ENCODE data around the gene CPNE6. TPM values are rescaled to one million over a fixed set of nuclear protein-coding genes. Genes with fewer than 3 reads are reported as not detected.

The CPNE6 gene
- total RNA-seq, 1 donor from 2014 or later: not detected

DNA sequence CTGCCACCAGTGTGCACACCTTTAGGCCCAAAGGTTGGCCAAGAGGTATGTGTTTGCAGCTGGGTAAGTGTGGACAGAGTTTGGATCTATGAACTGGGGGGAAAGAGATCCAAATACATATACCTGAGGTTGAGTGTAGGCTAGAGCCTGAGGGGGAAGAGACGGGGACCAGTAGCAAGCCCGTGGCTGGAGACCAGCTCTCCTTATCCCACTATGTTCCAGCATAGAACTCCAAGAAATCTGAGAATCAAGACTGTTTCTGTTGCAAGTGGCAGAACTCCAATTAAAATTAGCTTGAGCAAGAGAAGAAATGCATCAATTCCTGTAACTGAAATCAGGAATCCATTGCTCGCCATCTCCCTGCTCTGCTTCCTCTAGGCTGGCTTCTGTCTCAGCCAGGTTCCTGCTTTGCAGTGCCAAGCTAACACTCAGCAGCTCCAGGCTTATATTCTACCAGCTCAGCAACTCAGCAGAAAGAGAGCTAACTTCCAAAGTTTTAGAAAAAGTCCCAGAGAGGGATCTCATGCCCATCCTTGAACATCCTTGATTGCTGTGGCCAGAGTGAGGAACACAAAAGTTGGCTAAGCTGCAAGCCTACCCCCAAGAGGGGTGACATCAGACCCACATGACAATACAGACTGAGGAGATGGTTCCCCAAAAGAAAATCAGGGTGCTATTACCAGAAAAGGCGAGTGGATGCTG, 21.3 kb downstream of the CPNE6 start:
- Histone ChIP-seq H3K36me3 (peaks cover under 1% of the 10 kb centered on the region), H3K4me3 (no peak overlapping the region), H3K27me3 (no peaks in the 10 kb centered on the region), H3K4me1 (peaks cover 20% of the 10 kb centered on the region), H3K27ac (peak overlapping the region; percentile 97), H3K9me3 (no peaks in the 10 kb centered on the region)
- no peak for ATAC-seq
- TF ChIP-seq, protein P1, sequence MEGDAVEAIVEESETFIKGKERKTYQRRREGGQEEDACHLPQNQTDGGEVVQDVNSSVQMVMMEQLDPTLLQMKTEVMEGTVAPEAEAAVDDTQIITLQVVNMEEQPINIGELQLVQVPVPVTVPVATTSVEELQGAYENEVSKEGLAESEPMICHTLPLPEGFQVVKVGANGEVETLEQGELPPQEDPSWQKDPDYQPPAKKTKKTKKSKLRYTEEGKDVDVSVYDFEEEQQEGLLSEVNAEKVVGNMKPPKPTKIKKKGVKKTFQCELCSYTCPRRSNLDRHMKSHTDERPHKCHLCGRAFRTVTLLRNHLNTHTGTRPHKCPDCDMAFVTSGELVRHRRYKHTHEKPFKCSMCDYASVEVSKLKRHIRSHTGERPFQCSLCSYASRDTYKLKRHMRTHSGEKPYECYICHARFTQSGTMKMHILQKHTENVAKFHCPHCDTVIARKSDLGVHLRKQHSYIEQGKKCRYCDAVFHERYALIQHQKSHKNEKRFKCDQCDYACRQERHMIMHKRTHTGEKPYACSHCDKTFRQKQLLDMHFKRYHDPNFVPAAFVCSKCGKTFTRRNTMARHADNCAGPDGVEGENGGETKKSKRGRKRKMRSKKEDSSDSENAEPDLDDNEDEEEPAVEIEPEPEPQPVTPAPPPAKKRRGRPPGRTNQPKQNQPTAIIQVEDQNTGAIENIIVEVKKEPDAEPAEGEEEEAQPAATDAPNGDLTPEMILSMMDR (IDR thresholded peaks at IDR 0.05): no peak
- DNase-seq: no peak
- intact Hi-C loops (cut with DNase I): no loop called here

DNA sequence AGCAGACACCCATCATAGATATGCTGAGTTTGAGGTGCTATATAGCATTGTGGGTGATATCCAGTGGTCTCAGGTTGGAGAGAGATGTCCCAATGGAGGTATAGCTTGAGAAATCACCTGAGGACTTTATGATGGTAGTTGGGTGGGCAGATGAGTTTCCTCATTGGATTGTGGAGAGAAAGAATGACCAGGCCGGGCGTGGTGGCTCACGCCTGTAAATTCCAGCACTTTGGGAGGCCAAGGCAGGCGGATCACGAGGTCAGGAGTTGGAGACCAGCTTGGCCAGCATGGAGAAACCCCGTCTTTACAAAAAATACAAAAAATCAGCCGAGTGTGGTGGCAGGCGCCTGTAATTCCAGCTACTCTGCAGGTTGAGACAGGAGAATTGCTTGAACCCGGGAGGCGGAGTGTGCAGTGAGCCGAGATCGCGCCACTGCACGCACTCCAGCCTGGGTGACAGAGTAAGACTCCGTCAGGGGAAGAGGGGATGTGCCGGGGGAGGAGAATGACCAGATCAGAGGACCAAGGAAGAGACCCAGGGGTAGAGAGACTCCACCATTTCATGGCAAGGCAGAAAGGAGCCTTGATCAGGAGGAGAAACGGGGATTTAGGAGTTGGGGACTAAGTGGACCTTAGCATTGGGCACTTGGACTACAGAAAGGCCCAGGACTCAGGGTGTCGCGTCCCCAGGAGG, 22.0 kb downstream of the CPNE6 start:
- no peak for ATAC-seq
- H3K36me3 ChIP-seq: peaks cover 7% of the 10 kb centered on the region
- DNase-seq: no peak
- peak overlapping the region; percentile 97 for H3K4me3 ChIP-seq
- TF ChIP-seq, protein P1 (IDR thresholded peaks at IDR 0.05): no peak
- no peaks in the 10 kb centered on the region for H3K27me3 ChIP-seq
- H3K9me3 ChIP-seq: no peaks in the 10 kb centered on the region
- intact Hi-C loops (cut with DNase I): no loop called here
- H3K4me1 ChIP-seq: peaks cover 20% of the 10 kb centered on the region
- peak overlapping the region; percentile 97 for H3K27ac ChIP-seq

DNA sequence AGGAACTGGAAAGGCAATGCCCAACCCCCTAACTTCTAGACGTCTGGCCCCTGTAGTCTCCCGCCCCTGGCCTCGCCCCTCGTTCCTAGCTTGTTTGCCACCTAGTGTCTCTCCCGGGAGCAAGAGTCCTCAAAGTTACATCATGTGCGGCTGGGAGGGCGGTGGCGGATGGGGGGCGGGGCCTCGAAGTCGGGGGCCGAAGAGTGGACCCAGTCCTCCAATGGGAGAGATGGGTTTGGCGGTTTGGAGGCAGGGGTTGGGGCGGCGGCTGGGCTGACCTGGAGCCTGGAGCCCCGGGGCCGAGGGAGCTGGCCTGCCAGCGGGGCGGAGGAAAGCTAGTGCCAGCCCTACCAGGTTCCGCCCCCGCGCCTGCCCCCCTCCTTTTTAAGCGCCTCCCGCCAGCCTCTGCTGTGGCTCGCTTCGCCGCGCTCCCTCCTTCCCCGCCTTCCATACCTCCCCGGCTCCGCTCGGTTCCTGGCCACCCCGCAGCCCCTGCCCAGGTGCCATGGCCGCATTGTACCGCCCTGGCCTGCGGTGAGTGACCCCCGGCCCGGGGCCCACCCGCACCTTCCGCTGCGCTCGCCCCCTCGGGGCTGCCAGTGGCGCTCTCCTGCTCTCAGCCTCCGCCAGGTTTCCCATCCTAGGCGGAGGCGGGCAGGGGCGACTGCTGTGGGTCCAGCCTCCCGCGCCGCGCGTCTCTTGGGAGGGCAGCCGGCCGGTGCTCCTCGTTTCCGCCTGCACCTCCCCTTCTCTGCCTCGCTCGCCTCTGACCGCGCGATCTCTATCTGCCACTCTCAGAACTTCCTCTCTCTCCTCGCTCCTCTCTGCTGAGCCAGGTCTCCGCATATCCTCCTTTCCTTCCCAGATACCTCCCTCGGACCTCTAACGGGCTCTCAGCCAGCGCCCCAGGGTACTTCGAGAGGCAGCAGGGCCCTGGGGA, 22.8 kb downstream of the CPNE6 start, which contains the start of gene PCK2:
TSS of gene PCK2 (plus strand) at position 411 of the 940 bp plus-strand sequence. CDS start at position 506, 95 bp downstream.
- ATAC-seq: peak; percentile 95
- TF ChIP-seq, protein P1 (IDR thresholded peaks at IDR 0.05): no peak
- Histone ChIP-seq H3K4me1 (peaks cover 20% of the 10 kb centered on the region), H3K27me3 (no peaks in the 10 kb centered on the region), H3K9me3 (no peaks in the 10 kb centered on the region), H3K27ac (peak within 1 kb of the TSS; percentile 97), H3K36me3 (peaks cover 14% of the 10 kb centered on the region), H3K4me3 (peak within 1 kb of the TSS; percentile 97)
- peak; percentile 99 for DNase-seq
- intact Hi-C loops (cut with DNase I): no loop called here

DNA sequence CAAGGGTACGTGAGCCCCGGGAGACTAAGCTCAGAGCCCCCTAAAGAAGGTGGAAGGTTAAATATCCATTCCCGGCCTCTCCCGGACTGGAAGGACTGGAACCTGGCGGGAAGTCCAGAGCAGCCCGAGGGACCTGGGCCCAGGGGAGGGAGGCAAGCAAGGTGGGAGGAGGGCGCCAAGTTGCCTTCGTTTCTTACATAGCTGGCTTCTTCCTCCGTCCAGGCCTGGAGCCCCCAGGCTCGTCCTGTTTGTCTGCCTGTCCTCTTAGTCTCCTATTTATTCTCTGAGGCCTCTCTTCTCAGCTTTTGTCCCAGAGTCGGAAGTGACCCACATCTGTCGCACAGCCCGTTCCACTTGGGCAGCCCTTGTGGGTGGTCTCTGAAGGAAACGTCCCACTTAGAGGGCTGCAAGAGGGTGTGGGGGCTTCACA, 23.5 kb downstream of the CPNE6 start:
- Histone ChIP-seq H3K27ac (peak overlapping the region; percentile 97), H3K36me3 (peaks cover 21% of the 10 kb centered on the region), H3K4me3 (peak overlapping the region; percentile 97), H3K27me3 (no peaks in the 10 kb centered on the region), H3K9me3 (no peaks in the 10 kb centered on the region), H3K4me1 (peaks cover 20% of the 10 kb centered on the region)
- intact Hi-C loops (cut with DNase I): no loop called here
- ATAC-seq (no peak), DNase-seq (peak; percentile 70)
- TF ChIP-seq, protein P1 (IDR thresholded peaks at IDR 0.05): no peak

DNA sequence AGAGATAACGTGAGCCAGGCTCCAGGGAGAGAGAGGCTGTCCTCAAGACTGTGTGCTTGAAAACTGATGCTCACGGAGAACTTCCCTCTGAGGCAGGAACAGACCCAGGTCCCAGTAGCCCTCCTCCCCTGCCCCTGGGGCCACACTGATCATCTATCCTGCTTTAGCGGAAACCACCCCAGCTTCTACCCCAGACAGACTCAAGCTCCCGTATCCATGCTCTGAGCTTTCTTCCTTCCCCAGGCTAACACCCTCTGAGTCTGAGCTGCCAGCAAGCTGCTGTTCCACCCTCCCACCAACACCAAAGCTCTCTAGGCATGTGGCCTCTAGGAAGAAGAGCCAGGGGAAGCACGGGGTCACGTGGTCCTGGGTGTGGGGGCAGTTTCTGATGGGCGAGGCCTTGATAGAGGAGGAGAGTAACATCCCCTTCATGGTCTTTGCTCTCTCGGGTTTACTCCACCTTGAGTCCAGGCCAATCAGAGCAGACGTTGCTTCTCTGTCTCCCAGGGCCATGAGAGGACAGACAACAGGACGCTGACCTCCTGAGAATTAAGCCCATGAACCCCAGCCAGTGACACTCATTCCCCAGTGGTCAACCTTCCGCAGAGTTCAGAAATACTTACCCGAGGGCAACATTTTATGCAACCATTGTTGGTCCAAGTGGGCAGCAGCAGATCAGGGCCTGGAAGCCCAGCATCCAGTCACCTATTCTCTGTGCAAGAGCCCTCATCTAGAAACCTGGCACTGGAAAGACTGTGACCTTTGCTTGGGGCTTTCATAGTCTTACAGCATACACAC, 24.1 kb downstream of the CPNE6 start:
- peak overlapping the region; percentile 97 for H3K27ac ChIP-seq
- intact Hi-C loops (cut with DNase I): no loop called here
- peaks cover 20% of the 10 kb centered on the region for H3K4me1 ChIP-seq
- ATAC-seq: peak; percentile 40
- TF ChIP-seq, protein P1 (IDR thresholded peaks at IDR 0.05): no peak
- peak; percentile 86 for DNase-seq
- H3K4me3 ChIP-seq: peak overlapping the region; percentile 97
- H3K36me3 ChIP-seq: peaks cover 27% of the 10 kb centered on the region
- H3K27me3 ChIP-seq: no peaks in the 10 kb centered on the region
- H3K9me3 ChIP-seq: no peaks in the 10 kb centered on the region
